ENCODE results near the gene PNLIPRP2. TPM values are rescaled to one million over a fixed set of nuclear protein-coding genes. Genes with fewer than 3 reads are reported as not detected.

Gene PNLIPRP2
- total RNA-seq (2014; rRNA removed; shearing (Covaris generic)) = not detected in 2 replicates

GRCh38 chr10:116620423-116621400 is at the start of gene PNLIPRP2:
TSS of gene PNLIPRP2 (plus strand) at chr10:116620953.
- Histone ChIP-seq H3K4me3 (no peak within 1 kb of the TSS), H3K27ac (no peak within 1 kb of the TSS), H3K27me3 (no peaks in the 10 kb centered on the region), H3K36me3 (no peaks in the 10 kb centered on the region), H3K9me3 (replicated peaks) (no peaks in the 10 kb centered on the region), H3K4me1 (no peaks in the 10 kb centered on the region)
- DNase-seq = no peak

GRCh38 chr10:116574797-116575196 is 46.0 kb upstream of the PNLIPRP2 start:
- no peaks in the 10 kb centered on the region for H3K27me3 ChIP-seq
- no peaks in the 10 kb centered on the region for H3K36me3 ChIP-seq
- H3K9me3 ChIP-seq (replicated peaks) = no peaks in the 10 kb centered on the region
- H3K4me3 ChIP-seq = no peak overlapping the region
- H3K4me1 ChIP-seq = no peaks in the 10 kb centered on the region
- no peak overlapping the region for H3K27ac ChIP-seq
- no peak for DNase-seq

GRCh38 chr10:116587878-116588591 is 32.7 kb upstream of the PNLIPRP2 start:
- Histone ChIP-seq H3K4me3 (no peak overlapping the region), H3K27ac (no peak overlapping the region), H3K27me3 (no peaks in the 10 kb centered on the region), H3K36me3 (no peaks in the 10 kb centered on the region), H3K4me1 (no peaks in the 10 kb centered on the region), H3K9me3 (replicated peaks) (no peaks in the 10 kb centered on the region)
- no peak for DNase-seq

DNA sequence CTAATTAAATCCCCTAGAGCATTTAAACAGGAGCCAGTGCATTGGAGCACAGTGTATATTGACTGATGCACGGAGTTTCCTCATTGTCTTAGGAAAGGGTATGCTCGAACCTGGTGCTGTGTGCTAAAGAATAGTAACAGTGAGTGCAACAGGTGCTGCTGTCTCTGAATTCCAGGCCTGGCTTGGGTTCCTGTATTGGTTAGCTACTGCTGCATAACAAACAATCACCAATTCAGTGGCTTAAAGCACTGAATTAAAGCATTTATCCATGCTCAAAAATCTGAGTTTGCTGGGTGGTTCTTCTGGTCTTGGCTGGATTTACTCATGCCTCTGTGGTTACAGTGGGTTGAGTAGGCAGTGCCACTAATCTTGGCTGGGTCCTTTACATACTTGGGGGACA is 31.8 kb upstream of the PNLIPRP2 start:
- Histone ChIP-seq H3K9me3 (replicated peaks) (no peaks in the 10 kb centered on the region), H3K4me3 (no peak overlapping the region), H3K36me3 (no peaks in the 10 kb centered on the region), H3K27ac (no peak overlapping the region), H3K4me1 (no peaks in the 10 kb centered on the region), H3K27me3 (no peaks in the 10 kb centered on the region)
- no peak for DNase-seq

DNA sequence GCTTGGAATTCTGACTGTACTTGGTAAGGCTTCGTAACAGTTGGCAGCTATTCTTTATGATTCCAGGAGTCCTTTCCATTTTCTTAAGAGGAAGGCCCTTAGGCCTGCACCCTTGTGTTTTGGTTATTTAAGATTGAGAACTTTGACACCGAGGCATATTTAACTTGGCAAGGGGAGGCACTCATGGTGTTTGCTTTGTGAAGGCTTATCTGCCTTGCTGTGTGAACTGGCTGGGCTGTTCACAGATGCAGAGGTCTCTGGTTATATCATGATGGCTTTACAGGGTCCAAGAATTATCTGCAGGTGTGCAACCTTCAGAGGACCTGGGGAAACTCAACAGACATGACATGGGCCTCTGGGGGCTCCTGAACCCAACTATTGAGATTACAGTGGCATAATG is 30.8 kb upstream of the PNLIPRP2 start:
- H3K27ac ChIP-seq = no peak overlapping the region
- no peaks in the 10 kb centered on the region for H3K36me3 ChIP-seq
- no peak for DNase-seq
- H3K4me3 ChIP-seq = no peak overlapping the region
- no peaks in the 10 kb centered on the region for H3K27me3 ChIP-seq
- no peaks in the 10 kb centered on the region for H3K9me3 ChIP-seq (replicated peaks)
- H3K4me1 ChIP-seq = no peaks in the 10 kb centered on the region

- Histone ChIP-seq H3K4me3 (no peak within 1 kb of the TSS), H3K36me3 (no peaks in the 10 kb centered on the region), H3K27ac (no peak within 1 kb of the TSS), H3K4me1 (no peaks in the 10 kb centered on the region), H3K27me3 (no peaks in the 10 kb centered on the region), H3K9me3 (replicated peaks) (no peaks in the 10 kb centered on the region)
- no peak for DNase-seq
Observed at GRCh38 chr10:116590590-116591444, 29.9 kb upstream of the PNLIPRP2 start, which contains the start of gene PNLIPRP1. TSS of gene PNLIPRP1 (plus strand) at chr10:116590959. CDS start at chr10:116591130, 171 bp downstream.

- Histone ChIP-seq H3K4me3 (no peak overlapping the region), H3K27me3 (no peaks in the 10 kb centered on the region), H3K27ac (no peak overlapping the region), H3K9me3 (replicated peaks) (no peaks in the 10 kb centered on the region), H3K4me1 (no peaks in the 10 kb centered on the region), H3K36me3 (no peaks in the 10 kb centered on the region)
- no peak for DNase-seq
Observed at GRCh38 chr10:116593139-116593740, 27.5 kb upstream of the PNLIPRP2 start.

GRCh38 chr10:116594525-116595035 is 26.2 kb upstream of the PNLIPRP2 start:
- Histone ChIP-seq H3K27me3 (no peaks in the 10 kb centered on the region), H3K9me3 (replicated peaks) (no peaks in the 10 kb centered on the region), H3K4me3 (no peak overlapping the region), H3K36me3 (no peaks in the 10 kb centered on the region), H3K27ac (no peak overlapping the region), H3K4me1 (no peaks in the 10 kb centered on the region)
- no peak for DNase-seq

- no peak overlapping the region for H3K4me3 ChIP-seq
- H3K9me3 ChIP-seq (replicated peaks) = no peaks in the 10 kb centered on the region
- 0 out of 2 replicates have a peak, but pooled peaks cover 3% of the 10 kb centered on the region for H3K27me3 ChIP-seq
- H3K27ac ChIP-seq = no peak overlapping the region
- H3K4me1 ChIP-seq = no peaks in the 10 kb centered on the region
- no peak for DNase-seq
- no peaks in the 10 kb centered on the region for H3K36me3 ChIP-seq
Observed at GRCh38 chr10:116596062-116596461, 24.7 kb upstream of the PNLIPRP2 start.

DNA sequence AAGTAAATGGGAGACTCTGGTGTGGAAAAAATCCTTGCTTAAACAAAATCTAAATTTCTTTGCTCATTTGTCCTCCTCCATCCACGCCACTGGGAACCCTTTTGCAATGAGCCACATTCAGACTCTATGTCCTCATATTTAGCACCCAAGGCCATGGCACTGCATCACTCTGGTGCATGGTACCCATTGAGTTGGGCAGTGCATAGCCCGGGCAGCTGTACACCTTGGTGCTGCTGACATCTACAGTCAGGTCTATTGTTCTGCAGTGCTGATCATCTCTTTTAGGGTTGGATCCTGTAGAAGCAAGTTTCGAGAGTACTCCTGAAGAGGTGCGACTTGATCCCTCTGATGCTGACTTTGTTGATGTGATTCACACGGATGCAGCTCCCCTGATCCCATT is 23.2 kb upstream of the PNLIPRP2 start:
- H3K36me3 ChIP-seq = no peaks in the 10 kb centered on the region
- 0 out of 2 replicates have a peak, but pooled peaks cover 3% of the 10 kb centered on the region for H3K27me3 ChIP-seq

GRCh38 chr10:116598329-116598728 is 22.4 kb upstream of the PNLIPRP2 start:
- Histone ChIP-seq H3K9me3 (replicated peaks) (no peaks in the 10 kb centered on the region), H3K27ac (no peak overlapping the region), H3K4me1 (no peaks in the 10 kb centered on the region), H3K36me3 (no peaks in the 10 kb centered on the region), H3K27me3 (0 out of 2 replicates have a peak, but pooled peaks cover 3% of the 10 kb centered on the region), H3K4me3 (no peak overlapping the region)
- DNase-seq = no peak

More for the DNA sequence above, 23.2 kb upstream of the PNLIPRP2 start:
- DNase-seq = no peak
- Histone ChIP-seq H3K4me3 (no peak overlapping the region), H3K4me1 (no peaks in the 10 kb centered on the region), H3K9me3 (replicated peaks) (no peaks in the 10 kb centered on the region), H3K27ac (no peak overlapping the region)

DNA sequence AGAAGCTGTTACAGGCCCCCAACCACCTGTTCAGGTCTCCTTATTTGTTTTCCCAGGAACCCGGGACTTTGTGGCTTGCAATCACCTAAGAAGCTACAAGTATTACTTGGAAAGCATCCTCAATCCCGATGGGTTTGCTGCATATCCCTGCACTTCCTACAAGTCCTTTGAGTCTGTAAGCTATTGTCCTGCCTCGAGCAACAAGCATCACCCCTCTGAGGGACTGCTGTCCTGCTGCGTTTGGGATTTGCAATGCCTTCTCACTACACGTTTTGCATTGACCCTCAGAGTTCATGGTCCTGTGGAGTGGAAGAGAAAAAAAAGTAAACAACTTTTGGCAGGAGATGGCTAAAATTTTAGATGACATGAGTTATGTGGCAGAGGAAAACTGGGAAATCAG is 20.8 kb upstream of the PNLIPRP2 start:
- Histone ChIP-seq H3K4me1 (no peaks in the 10 kb centered on the region), H3K9me3 (replicated peaks) (no peaks in the 10 kb centered on the region), H3K27me3 (0 out of 2 replicates have a peak, but pooled peaks cover 3% of the 10 kb centered on the region), H3K27ac (no peak overlapping the region), H3K36me3 (no peaks in the 10 kb centered on the region), H3K4me3 (no peak overlapping the region)
- no peak for DNase-seq

DNA sequence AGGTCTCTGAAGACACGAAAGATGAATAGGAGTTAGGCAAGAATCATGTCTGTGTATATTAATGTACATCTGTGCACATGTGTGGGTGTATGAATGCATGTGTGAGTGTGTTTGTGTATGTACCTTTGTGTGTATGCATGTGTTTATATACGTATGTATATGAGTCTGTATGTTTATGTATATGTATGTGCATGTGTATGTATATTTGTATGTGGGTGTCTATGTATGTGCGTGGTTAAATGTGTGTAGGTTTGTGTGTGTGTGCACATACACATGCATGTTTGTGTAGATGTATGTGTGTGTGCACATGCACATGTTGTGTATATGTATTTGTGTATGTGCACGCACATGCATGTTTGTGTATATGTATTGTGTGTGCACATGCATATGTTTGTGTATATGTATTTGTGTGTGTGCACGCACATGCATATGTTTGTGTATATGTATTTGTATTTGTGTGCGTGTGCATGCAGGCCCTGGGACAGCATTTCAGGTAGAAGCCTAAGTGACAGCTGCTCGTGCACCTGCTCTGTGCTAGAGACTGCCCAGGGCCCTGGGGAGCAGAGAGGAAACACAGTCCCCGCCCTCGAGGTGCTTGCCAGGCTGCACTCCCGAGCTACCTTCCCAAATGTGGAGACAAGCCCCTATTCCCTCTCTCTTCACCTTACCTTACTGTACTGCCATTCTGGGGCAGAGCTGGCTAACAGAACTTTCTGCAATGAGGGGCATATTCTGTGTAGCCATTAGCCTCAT is 17.9 kb upstream of the PNLIPRP2 start:
- 0 out of 2 replicates have a peak, but pooled peaks cover 3% of the 10 kb centered on the region for H3K27me3 ChIP-seq
- H3K9me3 ChIP-seq (replicated peaks) = no peaks in the 10 kb centered on the region
- H3K36me3 ChIP-seq = no peaks in the 10 kb centered on the region
- no peak for DNase-seq
- H3K4me3 ChIP-seq = no peak overlapping the region
- no peaks in the 10 kb centered on the region for H3K4me1 ChIP-seq
- H3K27ac ChIP-seq = no peak overlapping the region

Data from SJCRH30 (cell line).